ENCODE data around the gene TPK1. TPM values are rescaled to one million over a fixed set of nuclear protein-coding genes. Genes with fewer than 3 reads are reported as not detected.

Gene TPK1
- total and polyA plus RNA-seq, 2 of the 8 experiments (the other 6 are each of a cell fraction or from before 2014, with no cell fraction given): 1.9 to 2.7 TPM

DNA sequence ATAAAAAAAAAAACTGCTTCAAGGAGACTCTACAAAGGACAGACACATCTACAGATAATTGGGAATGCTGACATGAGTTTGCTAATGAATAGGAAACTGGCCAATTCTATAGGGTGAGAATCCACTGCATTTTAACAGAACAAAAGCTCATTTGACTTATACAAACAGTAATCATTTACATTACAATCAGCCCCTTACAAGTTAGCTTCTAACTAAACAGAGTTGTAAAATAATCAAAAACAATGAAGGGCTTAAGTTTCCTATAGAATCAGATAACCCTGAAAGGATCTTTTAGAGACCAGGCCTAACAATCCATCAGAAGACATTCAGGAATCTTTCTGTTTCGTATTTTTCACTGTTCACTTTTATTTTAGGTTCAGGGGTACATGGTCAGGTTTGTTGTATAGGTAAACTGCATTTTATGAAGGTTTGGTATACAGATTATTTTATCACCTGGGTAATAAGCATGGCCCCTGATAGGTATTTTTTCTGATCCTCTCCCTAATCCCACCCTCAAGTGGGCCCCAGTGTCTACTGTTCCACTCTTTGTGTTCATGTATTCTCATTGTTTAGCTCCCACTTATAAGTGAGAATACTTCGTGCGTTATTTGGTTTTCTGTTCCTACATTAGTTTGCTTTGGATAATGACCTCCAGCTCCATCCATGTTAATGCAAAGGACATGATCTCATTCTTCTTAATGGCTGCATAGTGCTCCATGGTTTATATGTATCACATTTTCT is 301.0 kb downstream of the TPK1 start:
- H3K27ac ChIP-seq (ENCODE audit: low read depth, low read length): no peak overlapping the region; the same call in 1 of the 2 replicates
- no peaks in the 10 kb centered on the region; a peak in 1 of 7 replicates for H3K4me1 ChIP-seq (replicated peaks in 1 of 4; ENCODE audit: control insufficient read depth in 3 of 4, insufficient read depth in 4 of 4, low read length in 3 of 4)
- H3K4ac ChIP-seq (replicated peaks; ENCODE audit: insufficient read length, low read depth, low read length): no peak overlapping the region
- H2BK120ac ChIP-seq (replicated peaks; ENCODE audit: low read depth, low read length): no peak overlapping the region
- H3K79me1 ChIP-seq (ENCODE audit: low read depth, low read length): no peaks in the 10 kb centered on the region
- H3K9me3 ChIP-seq (ENCODE audit: insufficient read depth in 2 of 2, low read depth in 1 of 2, low read length in 1 of 2): peaks cover 0 to 4% of the 10 kb centered on the region in 2 experiments; a peak in 1 of 4 replicates
- H3K4me2 ChIP-seq (ENCODE audit: insufficient read depth in 1 of 2, low read depth in 2 of 2, low read length in 2 of 2): 0 out of 4 replicates have a peak overlapping the region, but pooled peaks of 1 of the 2 experiments have one; percentile 8
- no peak overlapping the region for H4K91ac ChIP-seq (replicated peaks; ENCODE audit: insufficient read length, low read length)
- no peaks in the 10 kb centered on the region for H3K79me2 ChIP-seq (ENCODE audit: control insufficient read depth in 1 of 2, insufficient read depth in 2 of 2, low read length in 2 of 2)
- FAIRE-seq: peak; percentile 74
- H3K56ac ChIP-seq (replicated peaks; ENCODE audit: insufficient read length, low read depth, low read length): no peak overlapping the region
- peaks cover 0 to 4% (median 0%) of the 10 kb centered on the region in 4 experiments; a peak in 1 of 8 replicates for H3K36me3 ChIP-seq (ENCODE audit: control insufficient read depth in 2 of 4, insufficient read depth in 4 of 4, low read length in 3 of 4)
- no peak overlapping the region for H2AK5ac ChIP-seq (ENCODE audit: low read depth, low read length)
- H2BK20ac ChIP-seq (ENCODE audit: low read length): no peak overlapping the region
- peak in 1 of 2 experiments; percentile 38 for DNase-seq (ENCODE audit: low read depth in 1 of 2, low spot score in 2 of 2)
- POLR2A ChIA-PET (ENCODE audit: partially characterized antibody): interaction anchor here (0.9 to 1.1 kb wide), 3 partner anchors 12 to 141 kb away, joined by 3 read pairs; no protein-coding TSS in a partner anchor
- H3K14ac ChIP-seq (ENCODE audit: insufficient read length): no peak overlapping the region
- CTCF ChIA-PET (ENCODE audit: partially characterized antibody): interaction anchor here (1.1 to 1.3 kb wide), 3 partner anchors 11 to 253 kb away, joined by 3 to 4 read pairs (median 4); no protein-coding TSS in a partner anchor
- no peak overlapping the region for H3K9ac ChIP-seq (replicated peaks in 1 of 4; ENCODE audit: extremely low read depth in 1 of 4, low read depth in 3 of 4, low read length in 3 of 4)
- H2BK12ac ChIP-seq (ENCODE audit: low read depth, low read length): no peak overlapping the region; the same call in 1 of the 2 replicates
- H3K27me3 ChIP-seq (replicated peaks in 1 of 4; ENCODE audit: control insufficient read depth in 3 of 4, extremely low read depth in 1 of 4, insufficient read depth in 3 of 4, low read length in 3 of 4): no peaks in the 10 kb centered on the region
- no peak overlapping the region for H2AFZ ChIP-seq (ENCODE audit: low read length)
- no peaks in the 10 kb centered on the region for H4K20me1 ChIP-seq (replicated peaks in 1 of 2; ENCODE audit: control insufficient read depth in 1 of 2, insufficient read depth in 2 of 2, low read length in 2 of 2)
- H4K8ac ChIP-seq (ENCODE audit: extremely low read depth, insufficient read depth, low read length): no peak overlapping the region
- no peaks in the 10 kb centered on the region for H3K23me2 ChIP-seq (ENCODE audit: low read depth, low read length)
- H3K18ac ChIP-seq (ENCODE audit: extremely low read depth, low read length): no peak overlapping the region; the same call in 1 of the 2 replicates
- H2BK5ac ChIP-seq (ENCODE audit: low read depth, low read length): no peak overlapping the region
- no peak overlapping the region; a peak in 1 of 8 replicates for H3K4me3 ChIP-seq (ENCODE audit: extremely low read depth in 1 of 4, insufficient read depth in 2 of 4, low read depth in 3 of 4, low read length in 4 of 4)
- 65% methylated on average over 3 of the region's 3 CpGs; no CpG with 5 or more reads in 1 of the 2 experiments for WGBS, 2 experiments (ENCODE audit: extremely low coverage in 1 of 2, insufficient coverage in 1 of 2, insufficient read length in 1 of 2, insufficient replicate concordance in 2 of 2, low coverage in 1 of 2, low lambda C conversion rate in 2 of 2, missing lambda C conversion rate in 1 of 2)
- H2BK15ac ChIP-seq (ENCODE audit: low read length): no peak overlapping the region
- H4K5ac ChIP-seq (ENCODE audit: insufficient read length, low read depth, low read length): peak overlapping the region; percentile 42
- H3K23ac ChIP-seq (ENCODE audit: insufficient read length): no peak overlapping the region
- TF ChIP-seq RBBP5 (IDR thresholded peaks at IDR 0.05; ENCODE audit: borderline replicate concordance, low read depth, low read length): no peak
- no peak for TF ChIP-seq SRF (IDR thresholded peaks at IDR 0.05; ENCODE audit: low read depth, low read length)
- TF ChIP-seq KDM4A (IDR thresholded peaks at IDR 0.05; ENCODE audit: low read depth, low read length, severe bottlenecking): no peak
- TF ChIP-seq, protein P1, sequence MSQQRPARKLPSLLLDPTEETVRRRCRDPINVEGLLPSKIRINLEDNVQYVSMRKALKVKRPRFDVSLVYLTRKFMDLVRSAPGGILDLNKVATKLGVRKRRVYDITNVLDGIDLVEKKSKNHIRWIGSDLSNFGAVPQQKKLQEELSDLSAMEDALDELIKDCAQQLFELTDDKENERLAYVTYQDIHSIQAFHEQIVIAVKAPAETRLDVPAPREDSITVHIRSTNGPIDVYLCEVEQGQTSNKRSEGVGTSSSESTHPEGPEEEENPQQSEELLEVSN (IDR thresholded peaks at IDR 0.05): no peak
- no peak for TF ChIP-seq PHF8 (conservative IDR thresholded peaks at IDR 0.05; ENCODE audit: low read depth, low read length)
- no peak for TF ChIP-seq KDM1A (IDR thresholded peaks at IDR 0.05; ENCODE audit: borderline replicate concordance, low read length)
- TF ChIP-seq CHD1 (IDR thresholded peaks at IDR 0.05; ENCODE audit: low read depth, low read length): no peak
- no peak for TF ChIP-seq TAF7 (optimal IDR thresholded peaks at IDR 0.05; ENCODE audit: borderline replicate concordance, low read depth, low read length)
- no peak for TF ChIP-seq USF2 (IDR thresholded peaks at IDR 0.05; ENCODE audit: low read length)

Data from H1 (cell line).